ENCODE data around the gene CEP19.

CEP19 gene

GRCh38 chr3:196662711-196663571 is 49.1 kb downstream of the CEP19 start:
- DNase-seq, result no peak

- DNase-seq, result no peak
These were observed 50.0 kb downstream of the CEP19 start for GRCh38 chr3:196662033-196662432.

DNA sequence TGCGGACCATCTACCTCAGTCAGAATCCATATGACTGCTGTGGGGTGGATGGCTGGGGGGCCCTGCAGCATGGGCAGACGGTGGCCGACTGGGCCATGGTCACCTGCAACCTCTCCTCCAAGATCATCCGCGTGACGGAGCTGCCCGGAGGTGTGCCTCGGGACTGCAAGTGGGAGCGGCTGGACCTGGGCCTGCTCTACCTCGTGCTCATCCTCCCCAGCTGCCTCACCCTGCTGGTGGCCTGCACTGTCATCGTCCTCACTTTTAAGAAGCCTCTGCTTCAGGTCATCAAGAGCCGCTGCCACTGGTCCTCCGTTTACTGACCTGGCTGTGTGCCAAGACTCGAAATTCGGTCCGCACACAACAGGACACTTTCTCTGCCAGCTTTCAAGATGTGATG is 50.6 kb downstream of the CEP19 start:
- no peak for DNase-seq

DNA sequence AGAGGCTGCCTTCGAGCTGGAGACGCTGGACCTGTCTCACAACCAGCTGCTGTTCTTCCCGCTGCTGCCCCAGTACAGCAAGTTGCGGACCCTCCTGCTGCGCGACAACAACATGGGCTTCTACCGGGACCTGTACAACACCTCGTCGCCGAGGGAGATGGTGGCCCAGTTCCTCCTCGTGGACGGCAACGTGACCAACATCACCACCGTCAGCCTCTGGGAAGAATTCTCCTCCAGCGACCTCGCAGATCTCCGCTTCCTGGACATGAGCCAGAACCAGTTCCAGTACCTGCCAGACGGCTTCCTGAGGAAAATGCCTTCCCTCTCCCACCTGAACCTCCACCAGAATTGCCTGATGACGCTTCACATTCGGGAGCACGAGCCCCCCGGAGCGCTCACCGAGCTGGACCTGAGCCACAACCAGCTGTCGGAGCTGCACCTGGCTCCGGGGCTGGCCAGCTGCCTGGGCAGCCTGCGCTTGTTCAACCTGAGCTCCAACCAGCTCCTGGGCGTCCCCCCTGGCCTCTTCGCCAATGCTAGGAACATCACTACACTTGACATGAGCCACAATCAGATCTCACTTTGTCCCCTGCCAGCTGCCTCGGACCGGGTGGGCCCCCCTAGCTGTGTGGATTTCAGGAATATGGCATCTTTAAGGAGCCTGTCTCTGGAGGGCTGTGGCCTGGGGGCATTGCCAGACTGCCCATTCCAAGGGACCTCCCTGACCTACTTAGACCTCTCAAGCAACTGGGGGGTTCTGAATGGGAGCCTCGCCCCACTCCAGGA is 51.5 kb downstream of the CEP19 start:
- no peak for DNase-seq

DNA sequence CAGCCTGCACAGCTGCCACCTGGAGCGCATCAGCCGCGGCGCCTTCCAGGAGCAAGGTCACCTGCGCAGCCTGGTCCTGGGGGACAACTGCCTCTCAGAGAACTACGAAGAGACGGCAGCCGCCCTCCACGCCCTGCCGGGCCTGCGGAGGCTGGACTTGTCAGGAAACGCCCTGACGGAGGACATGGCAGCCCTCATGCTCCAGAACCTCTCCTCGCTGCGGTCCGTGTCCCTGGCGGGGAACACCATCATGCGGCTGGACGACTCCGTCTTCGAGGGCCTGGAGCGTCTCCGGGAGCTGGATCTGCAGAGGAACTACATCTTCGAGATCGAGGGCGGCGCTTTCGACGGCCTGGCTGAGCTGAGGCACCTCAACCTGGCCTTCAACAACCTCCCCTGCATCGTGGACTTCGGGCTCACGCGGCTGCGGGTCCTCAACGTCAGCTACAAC is 52.1 kb downstream of the CEP19 start:
- DNase-seq, result no peak
